Pancreas (tissue), 10 donors: Measurements from ENCODE around the gene TTYH2. TPM values are rescaled to one million over a fixed set of nuclear protein-coding genes. Genes with fewer than 3 reads are reported as not detected.

Experiments used
- ATAC-seq, 4 donors: fragments of 200-7000 bp; cut with Tn5 transposase; one replicate each; pipeline versions ENCODE4 v1.8.0 to v1.9.1; 2020; ENCODE audit warnings: mild to moderate bottlenecking in 4 of 4, moderate library complexity in 4 of 4
- DNase-seq, 6 donors: peaks; one replicate each; pipeline ENCODE4 v3.0.0-alpha.2; 2020
- FAIRE-seq: peaks from 2 replicates; lab custom pipeline; 2012; peaks lifted over from hg19 to GRCh38; lab: Jason Lieb, UNC
- H3K27ac ChIP-seq, 4 donors: fragments of 200-600 bp; sonication (generic); 1 replicate in 3 of 4; 2 replicates in 1 of 4; pipeline versions ENCODE4 v1.5.0 to v1.8.0; 2020
- H3K27me3 ChIP-seq, 4 donors: fragments of 200-600 bp; one replicate each; pipeline ENCODE4 v1.8.0; 2021
- H3K36me3 ChIP-seq, 3 donors: fragments of 200-600 bp; sonication (generic) in 1 of 3; one replicate each; pipeline versions ENCODE4 v1.5.0 to v1.8.0; 2020 to 2021
- H3K4me1 ChIP-seq, 3 donors: fragments of 200-600 bp; one replicate each; pipeline ENCODE4 v1.8.0; 2021
- H3K4me3 ChIP-seq, 4 donors: fragments of 200-600 bp; sonication (generic) in 2 of 4; one replicate each; pipeline versions ENCODE4 v1.5.0 to v1.8.0; 2020 to 2021
- H3K9me3 ChIP-seq, 4 donors: fragments of 200-600 bp; one replicate each; pipeline ENCODE4 v1.8.0; 2021
- CTCF ChIP-seq, 4 donors: fragments of 200-600 bp; sonication (generic) in 3 of 4; IDR thresholded peaks; one replicate each; pipeline versions ENCODE4 v1.5.0 to v1.8.0; 2021; ENCODE audit warnings: antibody characterized with exemption in 4 of 4
- WGBS, 2 donors: extraction: QIAGEN DNeasy Blood & Tissue Kit; methylation state at CpG; one replicate each; pipeline ENCODE4 v1.1.7; 2013; 5-methylcytosine and 5-hydroxymethylcytosine counted together
- intact Hi-C, 3 donors: fragments of 100-400 bp; cut with DNase I; formaldehyde crosslinking; loops; one replicate each; pipeline versions ENCODE4 v1.11.1 to v1.14.2; 2022
- polyA plus RNA-seq, 2 donors: library from polyadenylated mRNA; stranded (reverse); fragments of 200-250 nt; gene quantifications; one replicate each; pipeline ENCODE4 v1.2.3, GENCODE V29; 2013
- total RNA-seq, 6 donors: library from RNA; stranded (reverse); fragmentation: NEBNext Ultra II Directional in 4 of 6; extraction: Animal tissue kit (Norgen Biotek cat#: 25700) in 4 of 6; gene quantifications; one replicate each; pipeline versions ENCODE4 v1.2.1 to v1.2.4, GENCODE V29; 2021 to 2023
- donor health status: healthy with polysubstance abuse.
- donor health status: DM: no; HTN: no; CAD: no; lungs with moderate emphysema.
- donor health status: DM: no; HTN: no; CAD: no.
- donor health status: control.
- donor health status: control.
- donor health status: Bipolar disorder and iron deficiency.
- donor health status: DM: yes; HTN: yes; CAD: no.
- donor health status: DM: no; HTN: no; CAD: no.
- donor health status: DM: no; HTN: no; CAD: no.
- donor health status: DM: yes; HTN: yes; CAD: no.

The TTYH2 gene
- total and polyA plus RNA-seq, 8 donors: 3.0 to 13.8 (median 7.5) TPM

- FAIRE-seq: no peak
- H3K9me3 ChIP-seq: no peaks in the 10 kb centered on the region
- WGBS, 2 donors: 44 to 55% methylated on average over 10 of the region's 10 CpGs
- no peak for TF ChIP-seq CTCF (IDR thresholded peaks at IDR 0.05)
- ATAC-seq: no peak
- peaks cover 0 to 6% (median 0%) of the 10 kb centered on the region in 3 donors for H3K36me3 ChIP-seq
- peaks cover 0 to 4% (median 0%) of the 10 kb centered on the region in 4 donors for H3K27me3 ChIP-seq
- intact Hi-C loops: no loop called here
- peaks cover 0 to 23% (median 17%) of the 10 kb centered on the region in 3 donors for H3K4me1 ChIP-seq
- H3K27ac ChIP-seq: no peak overlapping the region
- H3K4me3 ChIP-seq: no peak overlapping the region
- no peak for DNase-seq
Observed at GRCh38 chr17:74201948-74202347, 11.4 kb upstream of the TTYH2 start.

- WGBS, 2 donors: 17 to 20% methylated on average over 15 of the region's 15 CpGs
- Histone ChIP-seq H3K36me3 (peaks cover 0 to 8% (median 0%) of the 10 kb centered on the region in 3 donors), H3K4me1 (peaks cover 0 to 23% (median 17%) of the 10 kb centered on the region in 3 donors), H3K27ac (no peak overlapping the region), H3K27me3 (peaks cover 0 to 4% (median 0%) of the 10 kb centered on the region in 4 donors), H3K9me3 (no peaks in the 10 kb centered on the region), H3K4me3 (no peak overlapping the region)
- FAIRE-seq (no peak), DNase-seq (peak in 1 of 6 donors; percentile 10), ATAC-seq (no peak)
- TF ChIP-seq CTCF (IDR thresholded peaks at IDR 0.05): no peak
- intact Hi-C loops: no loop called here
Observed at GRCh38 chr17:74202938-74203337, 10.4 kb upstream of the TTYH2 start.

GRCh38 chr17:74203439-74204240 lies 9.7 kb upstream of the TTYH2 start, which contains the start of gene RPL38:
Gene RPL38 (plus strand): TSS chr17:74203678. CDS start chr17:74203956, 278 bp downstream.
- FAIRE-seq (peak; percentile 83), DNase-seq (peak; percentile 91 to 98 (median 96)), ATAC-seq (peak; percentile 90 to 94 (median 92))
- peaks cover 0 to 23% (median 17%) of the 10 kb centered on the region in 3 donors for H3K4me1 ChIP-seq
- H3K27me3 ChIP-seq: peaks cover 0 to 4% (median 0%) of the 10 kb centered on the region in 4 donors
- 0 to 1% methylated on average over 46 to 53 of the region's 53 CpGs for WGBS, 2 donors
- peaks cover 0 to 15% (median 4%) of the 10 kb centered on the region in 3 donors for H3K36me3 ChIP-seq
- peak; percentile 87 to 96 (median 92) for TF ChIP-seq CTCF (IDR thresholded peaks at IDR 0.05)
- H3K4me3 ChIP-seq: peak within 1 kb of the TSS; percentile 52 to 99 (median 96)
- no peaks in the 10 kb centered on the region for H3K9me3 ChIP-seq
- intact Hi-C loops: no loop called here
- H3K27ac ChIP-seq: peak within 1 kb of the TSS; percentile 50 to 71 (median 59)

- H3K9me3 ChIP-seq: no peaks in the 10 kb centered on the region
- no peak overlapping the region for H3K27ac ChIP-seq
- peaks cover 0 to 23% (median 17%) of the 10 kb centered on the region in 3 donors for H3K4me1 ChIP-seq
- no peak for TF ChIP-seq CTCF (IDR thresholded peaks at IDR 0.05)
- FAIRE-seq: no peak
- ATAC-seq: no peak
- H3K4me3 ChIP-seq: peak overlapping the region; percentile 52 to 99 (median 96)
- 33 to 42% methylated on average over 14 of the region's 14 CpGs for WGBS, 2 donors
- intact Hi-C loops: no loop called here
- H3K27me3 ChIP-seq: peaks cover 0 to 4% (median 0%) of the 10 kb centered on the region in 4 donors
- peaks cover 4 to 22% (median 5%) of the 10 kb centered on the region in 3 donors for H3K36me3 ChIP-seq
- no peak for DNase-seq
Observed at GRCh38 chr17:74204474-74204873, 8.9 kb upstream of the TTYH2 start.
